ENCODE measurements around the gene SEMA5A. TPM values are rescaled to one million over a fixed set of nuclear protein-coding genes. Genes with fewer than 3 reads are reported as not detected.

SEMA5A gene
- total RNA-seq, 1 experiment from 2014 or later = 6.5 TPM

DNA sequence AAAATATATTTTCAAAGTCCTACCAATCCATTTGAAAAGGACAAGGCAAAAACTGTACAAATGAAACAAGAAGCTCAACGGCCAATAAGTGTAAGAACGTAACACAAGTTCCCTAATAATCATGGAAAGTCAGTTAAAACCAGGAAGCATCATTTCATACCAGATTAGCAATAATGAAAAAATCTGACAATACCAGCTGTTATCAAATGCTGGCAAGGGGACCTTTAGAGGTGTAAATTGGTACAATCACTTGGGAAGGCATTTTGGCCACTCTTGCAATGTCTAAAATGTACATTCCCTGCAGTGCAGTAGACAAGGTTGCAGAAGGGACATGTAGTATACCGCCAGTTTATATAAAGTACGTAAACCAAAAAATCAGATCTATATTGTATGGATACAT, 10.1 kb upstream of the SEMA5A start:
- H3K4me3 ChIP-seq (ENCODE audit: insufficient read depth, low read depth, low read length) = no peak overlapping the region
- H3K27me3 ChIP-seq (ENCODE audit: control insufficient read depth, insufficient read depth, low read length) = no peaks in the 10 kb centered on the region
- no peak for DNase-seq
- H3K36me3 ChIP-seq (replicated peaks; ENCODE audit: control insufficient read depth, insufficient read depth, low read length) = no peaks in the 10 kb centered on the region

DNA sequence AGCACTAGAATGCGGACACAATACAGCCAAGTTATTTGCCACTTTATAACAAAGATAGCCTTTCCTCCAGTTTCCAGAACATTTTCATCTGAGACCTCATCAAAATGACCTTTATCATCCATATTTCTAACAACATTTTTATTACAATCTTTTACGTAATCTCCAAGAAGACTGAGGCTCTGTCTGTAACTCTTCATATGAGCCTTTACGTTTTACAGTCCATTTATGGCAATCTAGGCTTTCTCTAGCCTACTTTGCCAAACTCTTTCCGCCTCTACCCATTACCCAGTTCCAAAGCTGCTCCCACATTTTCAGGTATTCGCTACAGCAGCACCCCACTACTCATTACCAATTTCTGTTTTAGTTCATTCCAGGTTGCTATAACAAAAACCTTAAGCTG, 8.2 kb upstream of the SEMA5A start:
- no peak for DNase-seq
- H3K4me3 ChIP-seq (ENCODE audit: insufficient read depth, low read depth, low read length) = no peak overlapping the region
- H3K36me3 ChIP-seq (replicated peaks; ENCODE audit: control insufficient read depth, insufficient read depth, low read length) = peaks cover 3% of the 10 kb centered on the region
- H3K27me3 ChIP-seq (ENCODE audit: control insufficient read depth, insufficient read depth, low read length) = no peaks in the 10 kb centered on the region

DNA sequence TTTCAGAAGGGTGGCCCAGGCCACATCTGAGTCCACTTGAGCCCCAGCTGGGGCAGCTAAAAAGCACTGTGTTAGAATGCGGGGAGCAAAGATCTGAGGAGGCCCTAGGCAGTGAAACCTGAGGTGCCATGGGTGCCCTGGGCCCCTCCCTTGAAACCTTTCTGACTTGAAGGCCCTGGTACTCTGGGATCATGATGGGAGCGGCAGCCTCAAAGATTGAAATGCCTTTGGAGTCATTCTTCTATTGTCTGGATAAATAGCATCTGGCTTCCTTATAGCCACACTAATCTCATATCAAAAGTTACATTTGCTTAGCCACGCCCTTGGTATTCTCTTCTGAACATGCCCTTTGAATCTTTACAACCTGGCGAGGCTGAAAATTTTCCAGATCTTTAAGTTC, 7.7 kb upstream of the SEMA5A start:
- Histone ChIP-seq H3K4me3 (ENCODE audit: insufficient read depth, low read depth, low read length) (no peak overlapping the region), H3K27me3 (ENCODE audit: control insufficient read depth, insufficient read depth, low read length) (no peaks in the 10 kb centered on the region), H3K36me3 (replicated peaks; ENCODE audit: control insufficient read depth, insufficient read depth, low read length) (peaks cover 3% of the 10 kb centered on the region)
- DNase-seq = no peak

DNA sequence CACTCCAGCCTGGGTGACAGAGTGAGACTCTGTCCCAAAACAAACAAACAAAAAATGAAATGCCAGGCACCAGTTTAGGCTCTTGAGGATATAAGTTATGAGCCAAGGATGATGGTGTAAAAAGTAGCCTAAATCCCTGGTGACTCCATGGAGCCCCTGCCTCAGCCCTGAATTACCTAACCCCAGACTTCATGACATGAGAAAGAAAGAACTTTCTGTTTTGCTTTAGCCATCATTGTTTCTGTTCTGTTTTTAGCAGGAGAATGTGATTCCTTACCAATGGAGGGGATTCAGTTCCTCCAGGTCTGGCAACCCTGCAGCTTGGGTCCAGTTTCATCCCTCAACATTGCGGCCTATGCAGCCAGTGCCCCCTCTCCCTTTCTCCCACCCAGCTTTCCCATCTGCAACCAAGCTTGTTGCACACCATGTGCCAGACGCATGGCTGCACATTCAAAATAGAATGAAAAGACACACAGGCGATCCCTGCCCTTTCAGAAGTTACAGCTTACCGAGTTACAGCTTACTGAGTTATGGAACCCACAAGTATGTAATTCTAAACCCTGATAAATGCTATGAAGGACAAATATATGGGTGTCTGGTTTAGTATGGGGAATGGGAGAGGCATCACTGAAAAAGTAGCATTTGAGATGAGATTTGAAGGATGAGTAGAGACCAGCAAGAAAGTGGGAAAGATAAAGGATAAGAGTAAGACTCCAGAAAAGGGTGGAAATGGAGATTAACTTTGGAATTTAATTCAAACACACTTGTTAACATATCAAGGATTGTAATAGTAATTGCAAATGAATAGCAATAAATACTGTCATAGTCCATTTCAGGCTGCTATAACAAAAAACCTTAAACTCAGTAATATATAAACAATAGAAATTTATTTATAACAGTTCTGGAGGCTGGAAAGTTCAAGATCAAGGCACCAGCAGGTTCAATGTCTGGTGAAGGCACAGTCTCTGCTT, 6.0 kb upstream of the SEMA5A start:
- H3K27me3 ChIP-seq (ENCODE audit: control insufficient read depth, insufficient read depth, low read length) = no peaks in the 10 kb centered on the region
- no peak for DNase-seq
- peaks cover 3% of the 10 kb centered on the region for H3K36me3 ChIP-seq (replicated peaks; ENCODE audit: control insufficient read depth, insufficient read depth, low read length)
- no peak overlapping the region for H3K4me3 ChIP-seq (ENCODE audit: insufficient read depth, low read depth, low read length)

DNA sequence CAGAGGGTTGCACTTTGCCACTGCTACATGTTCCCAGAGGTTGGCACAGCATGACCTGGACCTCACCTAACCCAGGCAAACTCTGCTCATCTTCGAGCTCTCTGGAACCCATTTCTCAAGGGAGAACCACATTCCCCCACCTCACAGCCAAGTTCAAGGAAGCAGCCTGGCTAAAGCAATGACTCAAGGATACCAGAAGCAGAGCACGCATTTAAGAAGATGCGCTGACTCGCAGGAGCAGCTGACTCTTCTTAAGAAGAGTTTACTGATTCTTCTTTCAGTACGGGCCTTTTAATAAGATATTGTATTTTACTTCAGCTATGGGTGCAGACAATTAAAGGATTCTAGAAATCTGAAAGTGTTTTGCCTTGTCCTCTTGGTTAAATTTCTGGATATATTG, 4.1 kb upstream of the SEMA5A start:
- DNase-seq = no peak
- H3K4me3 ChIP-seq (ENCODE audit: insufficient read depth, low read depth, low read length) = no peak overlapping the region
- H3K36me3 ChIP-seq (replicated peaks; ENCODE audit: control insufficient read depth, insufficient read depth, low read length) = peaks cover 3% of the 10 kb centered on the region
- peaks cover 8% of the 10 kb centered on the region for H3K27me3 ChIP-seq (ENCODE audit: control insufficient read depth, insufficient read depth, low read length)

DNA sequence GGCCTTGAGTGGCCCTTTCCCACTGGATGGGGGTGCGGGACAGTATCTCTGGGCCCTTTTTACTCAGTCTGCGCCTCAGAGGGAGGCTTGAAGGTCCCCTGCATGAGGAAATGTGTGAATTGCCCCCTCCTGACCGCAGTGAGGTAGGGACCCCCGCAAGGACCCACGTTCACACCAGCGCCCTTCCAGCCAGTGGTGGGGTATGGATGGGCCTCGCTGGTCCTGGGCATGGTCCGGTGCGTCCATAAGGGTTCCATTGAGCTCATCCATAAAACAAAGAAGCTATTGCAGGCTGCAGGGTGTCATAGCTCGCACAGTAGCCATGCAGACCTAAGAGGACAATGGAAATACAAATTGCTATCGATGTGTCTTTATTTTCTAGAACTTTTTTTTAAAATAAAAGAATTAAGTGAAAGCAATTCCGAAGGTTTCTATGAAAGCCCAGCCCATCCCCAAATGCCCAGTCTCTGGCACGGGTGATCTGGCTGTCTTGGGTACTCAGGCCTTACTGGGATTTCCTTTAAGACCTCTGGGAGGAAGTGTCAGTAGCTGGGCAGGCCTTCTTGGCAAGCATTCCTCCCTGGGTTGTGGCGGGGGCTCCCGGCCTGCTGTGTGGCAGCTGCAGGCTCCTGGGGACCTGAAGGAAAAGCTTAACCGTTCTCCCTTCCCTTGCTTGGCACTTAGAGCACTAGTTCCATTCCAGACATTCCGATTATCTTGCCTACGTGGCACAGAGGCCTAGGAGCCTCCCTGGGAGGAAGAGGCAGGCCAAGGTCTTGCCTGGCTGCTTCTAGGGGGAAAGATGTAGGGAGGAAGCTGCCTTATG, 1.5 kb upstream of the SEMA5A start:
- Histone ChIP-seq H3K4me3 (ENCODE audit: insufficient read depth, low read depth, low read length) (peak overlapping the region; percentile 71), H3K36me3 (replicated peaks; ENCODE audit: control insufficient read depth, insufficient read depth, low read length) (peaks cover 3% of the 10 kb centered on the region), H3K27me3 (ENCODE audit: control insufficient read depth, insufficient read depth, low read length) (peaks cover 12% of the 10 kb centered on the region)
- peak; percentile 52 for DNase-seq

DNA sequence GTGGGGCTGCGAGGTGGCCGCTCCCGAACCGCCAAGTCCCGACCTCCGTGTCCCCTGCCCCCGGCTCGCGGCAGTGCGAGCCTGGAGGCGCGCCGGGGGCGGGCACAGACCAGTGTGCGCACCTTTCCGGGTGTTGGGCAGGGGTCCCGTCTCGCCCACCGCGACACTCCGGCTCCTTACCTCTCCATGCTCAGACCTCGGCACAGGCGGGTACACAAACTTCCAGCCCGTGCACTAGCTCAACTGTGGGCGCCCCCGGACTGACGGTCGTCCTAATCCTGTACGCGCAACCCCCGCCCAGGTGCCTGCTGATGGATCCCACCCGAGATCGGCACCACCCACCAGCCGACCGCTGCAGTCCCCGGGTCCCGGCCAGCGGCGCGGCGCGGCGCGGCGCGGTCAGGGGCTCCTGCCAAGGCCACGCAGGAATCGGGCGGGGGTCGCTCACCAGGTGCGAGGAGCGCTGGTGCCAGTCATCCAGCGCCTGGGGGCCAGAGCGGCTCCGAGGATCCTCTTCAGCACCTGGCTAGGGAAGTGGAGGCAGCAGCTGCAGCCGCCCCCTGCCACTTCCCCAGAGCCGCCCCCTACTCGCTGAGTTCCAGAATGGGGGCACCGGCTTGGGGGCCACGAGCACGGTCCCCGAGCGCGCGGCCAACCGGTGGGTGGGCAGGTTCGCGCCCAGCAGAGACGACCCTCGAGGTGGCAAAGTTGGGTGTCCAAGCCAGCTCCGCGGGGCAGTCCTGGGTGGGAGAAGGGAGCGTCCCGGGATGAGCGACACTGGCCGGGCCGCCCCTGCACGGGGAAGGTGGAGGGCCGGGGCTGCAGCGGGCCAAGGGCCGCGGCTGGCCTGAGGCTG, 511 bp downstream of the SEMA5A start:
- Histone ChIP-seq H3K4me3 (ENCODE audit: insufficient read depth, low read depth, low read length) (peak overlapping the region; percentile 86), H3K27me3 (ENCODE audit: control insufficient read depth, insufficient read depth, low read length) (peaks cover 12% of the 10 kb centered on the region), H3K36me3 (replicated peaks; ENCODE audit: control insufficient read depth, insufficient read depth, low read length) (peaks cover 3% of the 10 kb centered on the region)
- peak; percentile 70 for DNase-seq

DNA sequence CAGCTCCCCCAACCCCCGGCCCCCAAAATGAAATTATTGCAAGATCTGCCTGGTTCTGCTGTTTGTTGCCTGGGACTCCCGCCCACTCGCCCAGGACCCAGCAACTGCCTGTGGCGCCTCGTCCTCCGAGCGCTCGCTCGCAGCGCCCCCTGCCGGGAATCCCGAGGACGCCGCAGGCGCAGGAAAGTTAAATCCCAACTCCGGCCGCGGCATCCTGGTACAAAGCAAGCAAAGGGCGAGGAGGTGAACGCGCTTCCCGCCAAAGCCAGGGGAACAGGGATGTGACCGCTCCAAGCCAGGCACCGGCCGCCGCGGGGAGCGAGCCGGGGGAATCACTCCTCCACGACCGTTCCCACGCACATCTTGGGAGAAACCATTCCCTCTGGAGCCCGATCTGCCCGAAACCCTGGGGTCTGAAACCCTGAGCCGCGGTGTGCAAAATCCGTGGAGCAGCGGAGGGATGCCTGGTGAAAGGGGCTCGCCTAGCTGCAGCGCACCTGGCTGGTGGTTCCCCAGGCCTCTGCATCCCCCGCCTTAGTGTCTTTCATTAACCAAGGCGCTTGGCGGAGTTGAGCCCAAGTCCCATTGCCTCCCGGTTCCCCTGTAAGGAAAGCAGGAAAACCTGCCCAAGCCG, 1.3 kb downstream of the SEMA5A start:
- Histone ChIP-seq H3K4me3 (ENCODE audit: insufficient read depth, low read depth, low read length) (peak overlapping the region; percentile 86), H3K36me3 (replicated peaks; ENCODE audit: control insufficient read depth, insufficient read depth, low read length) (peaks cover 1% of the 10 kb centered on the region), H3K27me3 (ENCODE audit: control insufficient read depth, insufficient read depth, low read length) (peaks cover 12% of the 10 kb centered on the region)
- DNase-seq = peak; percentile 86

DNA sequence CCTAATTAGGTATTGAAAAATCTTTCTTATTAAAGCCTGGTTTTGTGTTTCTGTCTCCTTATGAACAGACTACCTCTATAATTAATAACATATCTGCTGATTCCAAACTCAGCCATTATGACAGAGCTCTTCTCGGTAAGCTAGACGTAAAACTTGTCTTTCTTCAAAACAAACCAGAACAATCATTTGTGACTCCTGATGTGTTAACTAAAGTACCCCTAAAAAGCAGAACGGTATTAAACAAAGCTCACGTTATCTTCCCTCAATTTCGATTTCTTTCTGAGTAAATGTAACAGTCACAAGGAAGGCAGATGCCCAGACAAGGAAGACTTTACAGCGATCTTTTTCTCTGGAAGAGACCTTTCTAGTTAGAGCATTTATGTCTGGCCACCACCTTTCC, 1.8 kb downstream of the SEMA5A start:
- DNase-seq = no peak
- H3K4me3 ChIP-seq (ENCODE audit: insufficient read depth, low read depth, low read length) = peak overlapping the region; percentile 26; the same call in 1 of the 2 replicates
- H3K27me3 ChIP-seq (ENCODE audit: control insufficient read depth, insufficient read depth, low read length) = peaks cover 12% of the 10 kb centered on the region
- no peaks in the 10 kb centered on the region; the same call in 1 of the 2 replicates for H3K36me3 ChIP-seq (replicated peaks; ENCODE audit: control insufficient read depth, insufficient read depth, low read length)

DNA sequence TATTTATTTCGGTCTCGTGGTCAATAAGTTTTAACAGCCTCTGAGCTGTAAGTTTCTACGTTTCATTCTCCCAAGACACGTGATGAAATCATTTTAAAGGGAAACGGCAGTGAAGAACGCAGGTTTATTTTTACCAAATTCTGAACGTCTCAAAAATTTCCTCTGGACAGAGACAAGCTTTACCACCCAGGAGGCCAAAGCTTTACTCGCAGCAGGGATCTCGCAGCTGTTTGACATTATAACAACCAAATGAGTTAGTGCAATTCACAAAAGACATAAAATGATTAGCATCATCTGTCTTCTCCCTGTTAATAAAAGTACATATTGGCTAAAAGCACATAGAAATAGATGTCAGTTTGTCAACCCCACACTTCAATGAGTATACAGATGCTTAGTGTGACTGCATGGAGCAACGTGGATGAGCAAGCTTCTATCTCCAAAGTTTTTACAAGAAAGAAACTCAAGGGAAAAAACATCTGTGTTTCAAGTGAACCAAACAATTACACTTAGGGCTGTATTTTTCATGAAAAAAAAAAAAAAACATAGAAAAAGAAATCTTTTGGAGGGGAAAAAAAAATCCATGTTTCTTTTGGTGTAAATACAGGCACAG, 2.5 kb downstream of the SEMA5A start:
- DNase-seq = no peak
- H3K27me3 ChIP-seq (ENCODE audit: control insufficient read depth, insufficient read depth, low read length) = peaks cover 12% of the 10 kb centered on the region
- no peaks in the 10 kb centered on the region for H3K36me3 ChIP-seq (replicated peaks; ENCODE audit: control insufficient read depth, insufficient read depth, low read length)
- H3K4me3 ChIP-seq (ENCODE audit: insufficient read depth, low read depth, low read length) = no peak overlapping the region

DNA sequence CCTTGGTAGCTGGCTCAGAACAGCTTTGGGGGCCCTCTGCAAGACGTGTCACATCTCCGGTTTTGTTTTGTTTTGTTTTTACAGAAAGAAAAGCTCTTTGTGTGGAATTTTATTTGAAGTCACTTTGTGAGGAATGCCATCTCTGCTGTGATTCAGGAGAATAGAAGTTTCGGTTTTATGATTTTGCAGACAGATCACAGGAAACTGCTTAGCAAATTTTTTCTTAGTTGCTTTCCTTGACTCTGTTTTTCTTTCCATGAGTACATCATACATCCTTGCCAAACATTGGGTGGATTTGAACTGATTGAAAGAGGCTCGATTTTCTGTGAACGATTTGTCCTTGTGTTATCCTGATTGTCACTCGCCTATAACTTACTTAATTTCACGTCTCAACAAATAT, 5.1 kb downstream of the SEMA5A start:
- peaks cover 12% of the 10 kb centered on the region for H3K27me3 ChIP-seq (ENCODE audit: control insufficient read depth, insufficient read depth, low read length)
- no peak for DNase-seq
- H3K4me3 ChIP-seq (ENCODE audit: insufficient read depth, low read depth, low read length) = no peak overlapping the region
- no peaks in the 10 kb centered on the region for H3K36me3 ChIP-seq (replicated peaks; ENCODE audit: control insufficient read depth, insufficient read depth, low read length)

DNA sequence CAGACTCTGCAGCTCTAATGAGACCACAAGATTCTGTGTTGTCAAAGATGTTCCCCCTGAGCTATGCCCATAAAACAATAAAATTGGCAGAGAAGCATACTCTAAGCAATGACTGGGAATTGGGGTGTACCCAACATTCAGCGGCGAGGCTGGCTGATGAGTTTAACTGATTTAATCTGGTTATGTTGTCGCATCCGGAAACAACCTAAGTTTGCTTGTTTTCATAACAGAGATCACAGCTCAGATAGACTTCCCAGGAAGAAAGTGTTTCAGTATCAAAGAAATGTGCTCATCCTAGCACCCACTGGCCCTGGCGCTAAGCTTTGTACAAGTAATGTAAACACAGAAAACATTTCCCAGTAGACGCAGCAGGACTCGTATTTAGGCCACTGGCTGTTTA, 7.4 kb downstream of the SEMA5A start:
- H3K4me3 ChIP-seq (ENCODE audit: insufficient read depth, low read depth, low read length) = no peak overlapping the region
- no peak for DNase-seq

DNA sequence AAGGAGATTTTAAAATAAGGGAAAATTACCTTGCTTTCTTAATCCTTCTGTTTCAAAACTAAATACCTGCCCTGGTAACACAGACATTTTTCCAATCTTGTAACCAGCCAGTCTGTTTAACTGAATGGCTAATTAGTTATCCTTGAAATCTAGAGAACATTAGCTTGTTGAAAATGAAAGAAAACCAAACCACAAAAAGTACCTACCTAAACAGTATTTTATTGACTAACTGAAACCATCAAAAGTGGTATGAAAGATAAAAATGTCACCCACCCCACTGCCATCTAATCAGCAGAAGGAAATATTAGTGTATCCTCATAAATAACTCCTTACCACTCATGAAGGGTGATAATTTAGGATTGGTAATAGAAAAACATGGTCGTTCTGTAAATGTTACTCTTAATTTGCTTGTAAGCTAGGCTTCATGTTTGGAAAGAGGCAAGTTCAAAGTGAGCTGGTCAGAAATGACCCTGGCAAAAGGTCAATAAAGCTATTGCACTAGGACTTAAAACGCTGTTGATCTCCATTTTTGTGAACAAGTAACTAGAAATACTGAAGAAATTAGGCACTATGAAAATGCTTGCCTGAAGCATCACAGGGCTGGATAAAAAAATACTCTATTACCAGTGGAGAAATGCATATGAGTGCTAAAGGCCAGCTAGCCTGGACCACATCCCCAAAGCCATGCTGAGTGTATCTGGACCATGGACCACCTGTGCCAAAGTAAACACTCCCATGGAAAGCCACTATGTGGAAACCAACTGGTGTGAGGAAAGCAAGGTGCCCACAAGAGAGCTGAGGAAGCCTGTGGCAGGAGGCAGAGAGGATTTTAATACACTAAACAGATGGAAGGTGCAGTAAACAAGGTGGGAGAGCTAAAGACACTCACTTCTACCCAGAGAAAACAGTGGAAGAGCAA, 8.4 kb downstream of the SEMA5A start:
- no peak for DNase-seq
- Histone ChIP-seq H3K27me3 (ENCODE audit: control insufficient read depth, insufficient read depth, low read length) (no peaks in the 10 kb centered on the region), H3K36me3 (replicated peaks; ENCODE audit: control insufficient read depth, insufficient read depth, low read length) (no peaks in the 10 kb centered on the region), H3K4me3 (ENCODE audit: insufficient read depth, low read depth, low read length) (no peak overlapping the region)

More for the DNA sequence above, 7.4 kb downstream of the SEMA5A start:
- no peaks in the 10 kb centered on the region for H3K36me3 ChIP-seq (replicated peaks; ENCODE audit: control insufficient read depth, insufficient read depth, low read length)
- no peaks in the 10 kb centered on the region for H3K27me3 ChIP-seq (ENCODE audit: control insufficient read depth, insufficient read depth, low read length)

Data from H7 (cell line).